Skeletal muscle tissue (tissue), 4 donors: Measurements from ENCODE around the gene TRAPPC11. TPM values are rescaled to one million over a fixed set of nuclear protein-coding genes. Genes with fewer than 3 reads are reported as not detected.

Experiments
- H3K27ac ChIP-seq: one replicate; pipeline ENCODE4 v1.7.0; 2013; ENCODE audit warnings: mild to moderate bottlenecking, low read depth, low read length, inconsistent platforms
- H3K27me3 ChIP-seq, 3 donors: one replicate each; pipeline ENCODE4 v1.7.0; 2013; ENCODE audit warnings: low read length in 3 of 3; ENCODE audit not compliant: control insufficient read depth in 3 of 3, insufficient read depth in 3 of 3
- H3K36me3 ChIP-seq, 3 donors: one replicate each; pipeline ENCODE4 v1.7.0; 2013; ENCODE audit warnings: low read length in 3 of 3; ENCODE audit not compliant: control insufficient read depth in 3 of 3, insufficient read depth in 3 of 3
- H3K4me1 ChIP-seq, 3 donors: one replicate each; pipeline ENCODE4 v1.7.0; 2013; ENCODE audit warnings: low read length in 3 of 3, mild to moderate bottlenecking in 3 of 3; ENCODE audit not compliant: control insufficient read depth in 3 of 3, insufficient read depth in 3 of 3
- H3K4me3 ChIP-seq, 3 donors: one replicate each; pipeline ENCODE4 v1.7.0; 2013; ENCODE audit warnings: low read length in 3 of 3
- H3K9ac ChIP-seq, 3 donors: one replicate each; pipeline ENCODE4 v1.7.0; 2013; ENCODE audit warnings: low read length in 3 of 3, mild to moderate bottlenecking in 3 of 3, moderate library complexity in 2 of 3, low read depth in 1 of 3
- H3K9me3 ChIP-seq, 3 donors: one replicate each; pipeline ENCODE4 v1.7.0; 2013; ENCODE audit warnings: low read length in 3 of 3; ENCODE audit not compliant: control insufficient read depth in 3 of 3
- total RNA-seq: library from RNA; depleted of rRNA; stranded (reverse); fragments of >200 nt; gene quantifications from one replicate; pipeline ENCODE4 v1.2.3, GENCODE V29; 2014
- donor health status: Osteomylitis.

TRAPPC11 gene
- total RNA-seq = 41.8 TPM

GRCh38 chr4:183659029-183659871 is at the start of gene TRAPPC11, which contains the start of gene RWDD4:
TSS of gene TRAPPC11 (plus strand) at chr4:183659293. CDS start at chr4:183663868, 4,575 bp downstream.
TSS of gene RWDD4 (minus strand) at chr4:183659185. CDS start at chr4:183658952, 233 bp downstream.
- peak within 1 kb of the TSS; percentile 83 to 97 (median 90) for H3K9ac ChIP-seq
- peak within 1 kb of the TSS; percentile 91 for H3K27ac ChIP-seq
- H3K4me3 ChIP-seq = peak within 1 kb of the TSS; percentile 71 to 97 (median 92)
- H3K4me1 ChIP-seq = peaks cover 8 to 11% (median 11%) of the 10 kb centered on the region in 3 donors
- no peaks in the 10 kb centered on the region for H3K27me3 ChIP-seq
- H3K36me3 ChIP-seq = peaks cover under 1 to 7% (median 3%) of the 10 kb centered on the region in 3 donors
- H3K9me3 ChIP-seq = no peaks in the 10 kb centered on the region

- peaks cover 0 to 4% (median 3%) of the 10 kb centered on the region in 3 donors for H3K4me1 ChIP-seq
- H3K27ac ChIP-seq = no peak overlapping the region
- H3K27me3 ChIP-seq = no peaks in the 10 kb centered on the region
- H3K36me3 ChIP-seq = no peaks in the 10 kb centered on the region
- H3K9ac ChIP-seq = no peak overlapping the region
- no peak overlapping the region for H3K4me3 ChIP-seq
- no peaks in the 10 kb centered on the region for H3K9me3 ChIP-seq
These were observed 49.1 kb upstream of the TRAPPC11 start for GRCh38 chr4:183610033-183610432.

- Histone ChIP-seq H3K36me3 (no peaks in the 10 kb centered on the region), H3K9me3 (no peaks in the 10 kb centered on the region), H3K27ac (no peak overlapping the region), H3K27me3 (no peaks in the 10 kb centered on the region), H3K4me1 (peaks cover 0 to 4% (median 3%) of the 10 kb centered on the region in 3 donors), H3K9ac (no peak overlapping the region), H3K4me3 (no peak overlapping the region)
These were observed 48.5 kb upstream of the TRAPPC11 start for GRCh38 chr4:183610613-183611012.

GRCh38 chr4:183611210-183611830 is 47.8 kb upstream of the TRAPPC11 start:
- Histone ChIP-seq H3K4me3 (no peak overlapping the region), H3K9me3 (no peaks in the 10 kb centered on the region), H3K27ac (no peak overlapping the region), H3K36me3 (no peaks in the 10 kb centered on the region), H3K9ac (no peak overlapping the region), H3K27me3 (no peaks in the 10 kb centered on the region), H3K4me1 (peaks cover 0 to 4% (median 3%) of the 10 kb centered on the region in 3 donors)

- Histone ChIP-seq H3K4me3 (no peak overlapping the region), H3K36me3 (no peaks in the 10 kb centered on the region), H3K9ac (no peak overlapping the region), H3K27me3 (no peaks in the 10 kb centered on the region), H3K4me1 (peaks cover 0 to 4% (median 3%) of the 10 kb centered on the region in 3 donors), H3K9me3 (no peaks in the 10 kb centered on the region), H3K27ac (no peak overlapping the region)
These were observed 46.5 kb upstream of the TRAPPC11 start for GRCh38 chr4:183612329-183613250.

- no peaks in the 10 kb centered on the region for H3K36me3 ChIP-seq
- no peak overlapping the region for H3K4me3 ChIP-seq
- H3K9me3 ChIP-seq = no peaks in the 10 kb centered on the region
- peaks cover 0 to 10% (median 9%) of the 10 kb centered on the region in 3 donors for H3K4me1 ChIP-seq
- no peak overlapping the region for H3K27ac ChIP-seq
- no peak overlapping the region for H3K9ac ChIP-seq
- H3K27me3 ChIP-seq = no peaks in the 10 kb centered on the region
These were observed 42.0 kb upstream of the TRAPPC11 start for GRCh38 chr4:183617075-183617474.

GRCh38 chr4:183618681-183619080 is 40.4 kb upstream of the TRAPPC11 start:
- Histone ChIP-seq H3K4me1 (peaks cover 0 to 10% (median 9%) of the 10 kb centered on the region in 3 donors), H3K4me3 (no peak overlapping the region), H3K36me3 (no peaks in the 10 kb centered on the region), H3K27ac (peak overlapping the region; percentile 67), H3K9me3 (no peaks in the 10 kb centered on the region), H3K9ac (peak overlapping the region in 1 of 3 donors; percentile 60), H3K27me3 (no peaks in the 10 kb centered on the region)

- Histone ChIP-seq H3K9me3 (no peaks in the 10 kb centered on the region), H3K4me1 (peaks cover 0 to 10% (median 9%) of the 10 kb centered on the region in 3 donors), H3K36me3 (no peaks in the 10 kb centered on the region), H3K4me3 (no peak overlapping the region), H3K27ac (no peak overlapping the region), H3K9ac (no peak overlapping the region), H3K27me3 (no peaks in the 10 kb centered on the region)
These were observed 38.7 kb upstream of the TRAPPC11 start for GRCh38 chr4:183620421-183620820.

- no peaks in the 10 kb centered on the region for H3K9me3 ChIP-seq
- no peak overlapping the region for H3K4me3 ChIP-seq
- no peak overlapping the region for H3K27ac ChIP-seq
- H3K4me1 ChIP-seq = peaks cover 0 to 10% (median 9%) of the 10 kb centered on the region in 3 donors
- H3K36me3 ChIP-seq = no peaks in the 10 kb centered on the region
- no peaks in the 10 kb centered on the region for H3K27me3 ChIP-seq
- no peak overlapping the region for H3K9ac ChIP-seq
These were observed 37.2 kb upstream of the TRAPPC11 start for GRCh38 chr4:183621875-183622274.
